HepG2 (cell line): ENCODE results near the gene HOXA5. TPM values are rescaled to one million over a fixed set of nuclear protein-coding genes. Genes with fewer than 3 reads are reported as not detected.
A peak's percentile ranks its signal among the peaks of the same experiment; 100 is the strongest.

ENCODE experiments used
- ATAC-seq: fragments of 200-7000 bp; cut with Tn5 transposase; 3 replicates; pipeline ENCODE4 v1.9.1; 2020; ENCODE audit warnings: mild to moderate bottlenecking, moderate library complexity
- BruUV-seq: library from RNA; stranded (reverse); fragments of 400-500 nt; replicated peaks from 2 replicates; lab custom pipeline; 2021; lab: Mats Ljungman, UMichigan
- CTCF ChIA-PET: fragments of 300-600 bp; formaldehyde crosslinking; extraction: SDS; loops from one replicate; lab custom pipeline; 2021; ENCODE audit warnings: low total read pairs, inconsistent platforms, low intra/inter-chr PET ratio; lab: Yijun Ruan, JAX
- POLR2A ChIA-PET: fragments of 350-600 bp; sonication (Branson Sonifier 250); formaldehyde crosslinking; loops from one replicate; lab custom pipeline; 2020; ENCODE audit warnings: antibody characterized with exemption, inconsistent platforms; lab: Yijun Ruan, JAX
- DNase-seq: peaks from one replicate; pipeline ENCODE4 v3.0.0-alpha.2; 2015; ENCODE audit warnings: low spot score
- FAIRE-seq: peaks from 3 replicates; lab custom pipeline; 2011; peaks lifted over from hg19 to GRCh38; lab: Jason Lieb, UNC
- H2AFZ ChIP-seq: one replicate; pipeline ENCODE4 v1.6.1; 2011; ENCODE audit warnings: low read length, inconsistent platforms
- H3K27ac ChIP-seq: fragments of 300-600 bp; 3 replicates; pipeline ENCODE4 v1.8.0; 2011; ENCODE audit warnings: mixed run types, mild to moderate bottlenecking, mixed read lengths, low read length, inconsistent platforms; ENCODE audit not compliant: insufficient read depth; ENCODE audit errors: extremely low read length
- H3K27me3 ChIP-seq, 2 experiments: fragments of 200-600 bp in 1 of 2; 2 replicates in 1 of 2; 3 replicates in 1 of 2; pipeline versions ENCODE4 v1.6.0 to v1.8.0; 2011; ENCODE audit warnings: low read length in 2 of 2, mild to moderate bottlenecking in 2 of 2, moderate library complexity in 2 of 2, inconsistent platforms in 1 of 2; ENCODE audit not compliant: insufficient read depth in 2 of 2, control insufficient read depth in 1 of 2
- H3K36me3 ChIP-seq, 2 experiments: fragments of 200-600 bp in 1 of 2; replicated peaks in 1 of 2; 2 replicates in 1 of 2; 3 replicates in 1 of 2; pipeline versions ENCODE4 v1.5.1 to v1.8.0; 2011; ENCODE audit warnings: low read length in 2 of 2, inconsistent platforms in 1 of 2; ENCODE audit not compliant: insufficient read depth in 2 of 2, control insufficient read depth in 1 of 2
- H3K4me1 ChIP-seq: 2 replicates; pipeline ENCODE4 v1.5.1; 2012; ENCODE audit warnings: low read length, inconsistent platforms; ENCODE audit not compliant: insufficient read depth
- H3K4me2 ChIP-seq: 2 replicates; pipeline ENCODE4 v1.6.0; 2011; ENCODE audit warnings: low read depth, low read length, inconsistent platforms
- H3K4me3 ChIP-seq, 3 experiments: fragments of 200-600 bp in 1 of 3; sonication (generic), shearing (Covaris generic) in 1 of 3; replicated peaks in 1 of 3; 2 replicates each; pipeline ENCODE4 v1.5.1; 2011 to 2016; ENCODE audit warnings: low read length in 3 of 3, inconsistent platforms in 2 of 3, low read depth in 2 of 3, mild to moderate bottlenecking in 2 of 3, control low read depth in 1 of 3, mixed read lengths in 1 of 3; ENCODE audit not compliant: insufficient read depth in 1 of 3
- H3K79me2 ChIP-seq: one replicate; pipeline ENCODE4 v1.6.1; 2011; ENCODE audit warnings: low read length, inconsistent platforms; ENCODE audit not compliant: insufficient read depth
- H3K9ac ChIP-seq: 2 replicates; pipeline ENCODE4 v1.6.0; 2011; ENCODE audit warnings: mild to moderate bottlenecking, low read depth, low read length, inconsistent platforms; ENCODE audit not compliant: insufficient read depth
- H3K9me3 ChIP-seq: 2 replicates; pipeline ENCODE4 v1.5.1; 2012; ENCODE audit warnings: mild to moderate bottlenecking, low read length
- H4K20me1 ChIP-seq: 2 replicates; pipeline ENCODE4 v1.6.0; 2011; ENCODE audit warnings: inconsistent platforms, mild to moderate bottlenecking, low read length, moderate library complexity; ENCODE audit not compliant: insufficient read depth
- AGO2 ChIP-seq: fragments of 200-400 bp; formaldehyde crosslinking; optimal IDR thresholded peaks from 2 replicates; pipeline ENCODE3; 2017; ENCODE audit warnings: mild to moderate bottlenecking, low read depth, low read length, moderate library complexity
- SRY ChIP-seq: sonication (generic); formaldehyde crosslinking; IDR thresholded peaks from 2 replicates; pipeline ENCODE4 v1.8.0; 2022; ENCODE audit warnings: mild to moderate bottlenecking, missing genetic modification reagents
- ZSCAN12 ChIP-seq: sonication (generic); formaldehyde crosslinking; IDR thresholded peaks from 2 replicates; pipeline ENCODE4 v1.9.0; 2021; ENCODE audit warnings: mild to moderate bottlenecking, missing genetic modification reagents
- WGBS: methylation state at CpG from one replicate; pipeline ENCODE4 v1.1.6; 2017; ENCODE audit warnings: low lambda C conversion rate; 5-methylcytosine and 5-hydroxymethylcytosine counted together
- in situ Hi-C: cut with HindIII; loops from 2 replicates; pipeline ENCODE4 v1.10.0; 2017; ENCODE audit warnings: low pct_unique_long_range_greater_than_20kb; ENCODE audit not compliant: extremely low pct_ligation_motif_present
- intact Hi-C: fragments of 100-400 bp; cut with micrococcal nuclease; formaldehyde crosslinking; loops from one replicate; pipeline ENCODE4 v1.10.0; 2022; ENCODE audit not compliant: unreplicated experiment
- polyA plus RNA-seq, 8 experiments: library from polyadenylated mRNA; depleted of rRNA in 3 of 8; stranded (reverse) in 7 of 8; unstranded in 1 of 8; fragments of >200 nt; fragmentation: Illumina TruSeq in 4 of 8; extraction: Trizol in 4 of 8; gene quantifications; 2 replicates each; pipeline versions ENCODE4 v1.2.1 to v1.2.3, GENCODE V29; 2011 to 2016; ENCODE audit warnings: low read depth in 4 of 8, missing spikeins in 1 of 8, mixed read lengths in 1 of 8; ENCODE audit not compliant: insufficient read depth in 1 of 8
- total RNA-seq, 5 experiments: library from RNA; depleted of rRNA; stranded (reverse); fragments of >200 nt; fragmentation: Illumina TruSeq; extraction: Trizol; gene quantifications; 2 replicates each; pipeline ENCODE4 v1.2.3, GENCODE V29; 2016; ENCODE audit warnings: low read depth in 1 of 5

HOXA5 gene
- total and polyA plus RNA-seq, 2 of the 13 experiments (the other 11 are each of a cell fraction or from before 2014, with no cell fraction given), result 3.2 to 3.6 TPM

- in situ Hi-C loops, result no loop called here
- WGBS, result 98% methylated on average over 14 of the region's 14 CpGs
- DNase-seq (no peak), FAIRE-seq (no peak), ATAC-seq (no peak)
- no peak overlapping the region for H2AFZ ChIP-seq
- no peaks in the 10 kb centered on the region for H3K27me3 ChIP-seq
- TF ChIP-seq ZSCAN12 (CRISPR knock-in tag), result no peak
- peak; percentile 8 for TF ChIP-seq AGO2
- no peak overlapping the region for H3K9ac ChIP-seq
- no peak overlapping the region for H3K27ac ChIP-seq
- no TSS peak for BruUV-seq
- peaks cover 11% of the 10 kb centered on the region; the same call in 1 of the 2 replicates for H3K4me1 ChIP-seq
- CTCF ChIA-PET, result no interaction called here
- H3K4me3 ChIP-seq, result no peak overlapping the region
- H3K79me2 ChIP-seq, result peaks cover 4% of the 10 kb centered on the region
- POLR2A ChIA-PET, result no interaction called here
- intact Hi-C loops, result no loop called here
- no peak overlapping the region for H3K4me2 ChIP-seq
- H4K20me1 ChIP-seq, result no peaks in the 10 kb centered on the region
- H3K36me3 ChIP-seq, result peaks cover 2 to 7% of the 10 kb centered on the region in 2 experiments; a peak in 2 of 5 replicates
- no peaks in the 10 kb centered on the region for H3K9me3 ChIP-seq
These were observed 36.6 kb downstream of the HOXA5 start for GRCh38 chr7:27106901-27107240.

GRCh38 chr7:27106181-27106900 lies 37.1 kb downstream of the HOXA5 start:
- Histone ChIP-seq H3K4me3 (no peak overlapping the region), H3K4me2 (no peak overlapping the region), H4K20me1 (no peaks in the 10 kb centered on the region), H2AFZ (no peak overlapping the region), H3K9ac (no peak overlapping the region), H3K27ac (no peak overlapping the region), H3K9me3 (no peaks in the 10 kb centered on the region), H3K27me3 (no peaks in the 10 kb centered on the region), H3K79me2 (no peaks in the 10 kb centered on the region), H3K4me1 (peaks cover 5% of the 10 kb centered on the region; the same call in 1 of the 2 replicates), H3K36me3 (peaks cover 2 to 7% of the 10 kb centered on the region in 2 experiments; a peak in 2 of 5 replicates)
- in situ Hi-C loops, result no loop called here
- BruUV-seq, result no TSS peak
- ATAC-seq, result no peak
- POLR2A ChIA-PET, result interaction anchor here (1.7 kb wide), 1 partner anchor 14 kb away, joined by 4 read pairs; no protein-coding TSS in a partner anchor
- CTCF ChIA-PET, result no interaction called here
- intact Hi-C loops, result no loop called here
- no peak for FAIRE-seq
- no peak for DNase-seq
- TF ChIP-seq SRY (CRISPR knock-in tag) (no peak), AGO2 (peak; percentile 98)
- WGBS, result 91% methylated on average over 18 of the region's 44 CpGs
